GM18868 (cell line): ENCODE data around the gene PLK2.

ENCODE experiments used
- ATAC-seq: cut with Tn5 transposase; IDR thresholded peaks from one replicate; pipeline ENCODE4 v1.9.1; 2021; ENCODE audit warnings: mild to moderate bottlenecking, moderate library complexity; ENCODE audit not compliant: unreplicated experiment

PLK2 gene

GRCh38 chr5:58460002-58460731, at the start of gene PLK2:
Gene PLK2 (minus strand): TSS chr5:58460086. CDS start chr5:58459959, 127 bp downstream.
- peak; percentile 75 for ATAC-seq

GRCh38 chr5:58507715-58508114, 47.8 kb upstream of the PLK2 start:
- ATAC-seq: no peak

GRCh38 chr5:58505971-58506640, 46.2 kb upstream of the PLK2 start:
- ATAC-seq: peak; percentile 83

- no peak for ATAC-seq
These were observed 45.6 kb upstream of the PLK2 start for GRCh38 chr5:58505502-58505901.

GRCh38 chr5:58504766-58505165, 44.9 kb upstream of the PLK2 start:
- no peak for ATAC-seq

- no peak for ATAC-seq
These were observed 43.6 kb upstream of the PLK2 start for GRCh38 chr5:58503390-58504046.

GRCh38 chr5:58501778-58502417, 42.0 kb upstream of the PLK2 start:
- no peak for ATAC-seq

- ATAC-seq: no peak
These were observed 40.1 kb upstream of the PLK2 start for GRCh38 chr5:58499941-58500340.

GRCh38 chr5:58499231-58499630, 39.3 kb upstream of the PLK2 start:
- no peak for ATAC-seq

GRCh38 chr5:58498340-58498942, 38.6 kb upstream of the PLK2 start:
- ATAC-seq: no peak

GRCh38 chr5:58497921-58498320, 38.0 kb upstream of the PLK2 start:
- ATAC-seq: no peak

- ATAC-seq: no peak
These were observed 37.5 kb upstream of the PLK2 start for GRCh38 chr5:58497386-58497785.

- no peak for ATAC-seq
These were observed 36.6 kb upstream of the PLK2 start for GRCh38 chr5:58496488-58496887.

GRCh38 chr5:58493141-58493540, 33.3 kb upstream of the PLK2 start:
- ATAC-seq: no peak

GRCh38 chr5:58491216-58491892, 31.5 kb upstream of the PLK2 start, which contains the start of gene GAPT:
Gene GAPT (plus strand): TSS chr5:58491435. CDS start chr5:58494537, 3,102 bp downstream.
- ATAC-seq: peak; percentile 91

- peak; percentile 57 for ATAC-seq
These were observed 30.6 kb upstream of the PLK2 start for GRCh38 chr5:58490402-58491050.

- no peak for ATAC-seq
These were observed 26.4 kb upstream of the PLK2 start for GRCh38 chr5:58486290-58486689.

GRCh38 chr5:58484505-58484904, 24.6 kb upstream of the PLK2 start:
- no peak for ATAC-seq

GRCh38 chr5:58482536-58482935, 22.6 kb upstream of the PLK2 start:
- no peak for ATAC-seq

GRCh38 chr5:58481828-58482227, 21.9 kb upstream of the PLK2 start:
- no peak for ATAC-seq
